A549 (cell line): ENCODE data around the gene MYLK3. TPM values are rescaled to one million over a fixed set of nuclear protein-coding genes. Genes with fewer than 3 reads are reported as not detected.

Experiments
- ATAC-seq, 2 experiments: fragments of 200-7000 bp in 1 of 2; fragments of >200 bp in 1 of 2; cut with Nextera tagmentation in 1 of 2; cut with Tn5 transposase in 1 of 2; 3 replicates each; pipeline versions ENCODE4 v1.8.0 to v1.9.1; 2018 to 2020; ENCODE audit warnings: mild to moderate bottlenecking in 1 of 2, moderate library complexity in 1 of 2
- CTCF ChIA-PET: fragments of 300-600 bp; sonication (Branson Sonifier 250); formaldehyde crosslinking; extraction: SDS; loops from one replicate; lab custom pipeline; 2021; ENCODE audit warnings: antibody characterized with exemption, inconsistent platforms; lab: Yijun Ruan, JAX
- POLR2A ChIA-PET: fragments of 350-600 bp; formaldehyde crosslinking; extraction: SDS; loops from one replicate; lab custom pipeline; 2021; ENCODE audit warnings: antibody characterized with exemption, inconsistent platforms; lab: Yijun Ruan, JAX
- DNase-seq, 2 experiments: peaks; one replicate each; pipeline versions ENCODE4 v3.0.0 to v3.0.0-alpha.2; 2011 to 2016; ENCODE audit warnings: low read depth in 1 of 2, low spot score in 1 of 2
- FAIRE-seq: peaks from 2 replicates; lab custom pipeline; 2011; peaks lifted over from hg19 to GRCh38; lab: Jason Lieb, UNC
- H3K27ac ChIP-seq, 2 experiments: fragments of >200 bp; sonication (Bioruptor Twin); formaldehyde crosslinking; 3 replicates each; pipeline ENCODE4 v1.5.1; 2016 to 2017
- H3K4me1 ChIP-seq: fragments of >200 bp; sonication (Bioruptor Twin); formaldehyde crosslinking; 3 replicates; pipeline ENCODE4 v1.6.1; 2016
- H3K4me2 ChIP-seq: fragments of >200 bp; sonication (Bioruptor Twin); formaldehyde crosslinking; 3 replicates; pipeline ENCODE4 v1.6.1; 2016
- H3K4me3 ChIP-seq: fragments of >200 bp; sonication (Bioruptor Twin); formaldehyde crosslinking; 3 replicates; pipeline ENCODE4 v1.5.1; 2016
- H3K9me3 ChIP-seq: fragments of >200 bp; sonication (Bioruptor Twin); formaldehyde crosslinking; 3 replicates; pipeline ENCODE4 v1.6.1; 2016
- ATOH8 ChIP-seq: fragments of 250-450 bp; sonication (Bioruptor Pico); IDR thresholded peaks from 2 replicates; pipeline ENCODE4 v1.5.0; 2020; ENCODE audit warnings: low read depth, mild to moderate bottlenecking, moderate library complexity
- CEBPB ChIP-seq, 2 experiments: fragments of >200 bp in 1 of 2; sonication (Bioruptor Twin) in 1 of 2; formaldehyde crosslinking in 1 of 2; IDR thresholded peaks; 2 replicates each; pipeline ENCODE4 v1.6.1; 2012 to 2016
- CTCF ChIP-seq: fragments of >200 bp; sonication (Bioruptor Twin); formaldehyde crosslinking; IDR thresholded peaks from 3 replicates; pipeline ENCODE4 v1.5.1; 2016
- E2F6 ChIP-seq: IDR thresholded peaks from 2 replicates; pipeline ENCODE4 v1.6.1; 2012; ENCODE audit warnings: low read depth, borderline replicate concordance
- FOSB ChIP-seq: fragments of 250-450 bp; sonication (Bioruptor Pico); IDR thresholded peaks from 2 replicates; pipeline ENCODE4 v1.5.0; 2020; ENCODE audit warnings: mild to moderate bottlenecking, moderate library complexity
- GATA3 ChIP-seq: IDR thresholded peaks from 2 replicates; pipeline ENCODE4 v1.6.1; 2012; ENCODE audit warnings: borderline replicate concordance
- HES2 ChIP-seq: fragments of >200 bp; sonication (Bioruptor Twin); formaldehyde crosslinking; IDR thresholded peaks from 2 replicates; pipeline ENCODE4 v1.6.1; 2016
- HMGXB4 ChIP-seq: fragments of 250-450 bp; sonication (Bioruptor Pico); IDR thresholded peaks from 2 replicates; pipeline ENCODE4 v1.5.0; 2021; ENCODE audit warnings: mild to moderate bottlenecking, moderate library complexity, borderline replicate concordance
- NFE2L2 ChIP-seq: fragments of 150-350 bp; conservative IDR thresholded peaks from 2 replicates; pipeline ENCODE4 v1.6.1; 2014; ENCODE audit warnings: low read length
- NPAS2 ChIP-seq: fragments of 250-450 bp; sonication (Bioruptor Pico); IDR thresholded peaks from 2 replicates; pipeline ENCODE4 v1.8.0; 2022; ENCODE audit warnings: mild to moderate bottlenecking, moderate library complexity, borderline replicate concordance
- RAD21 ChIP-seq, 2 experiments: fragments of >200 bp in 1 of 2; sonication (Bioruptor Twin) in 1 of 2; formaldehyde crosslinking in 1 of 2; IDR thresholded peaks in 1 of 2; conservative IDR thresholded peaks in 1 of 2; 2 replicates in 1 of 2; 3 replicates in 1 of 2; pipeline ENCODE4 v1.6.1; 2012 to 2018; ENCODE audit warnings: inconsistent platforms in 1 of 2
- RFX5 ChIP-seq: fragments of 450-650 bp; IDR thresholded peaks from 2 replicates; pipeline ENCODE4 v1.7.1; 2014; ENCODE audit warnings: antibody characterized with exemption, mild to moderate bottlenecking, moderate library complexity
- ZNF302 ChIP-seq: fragments of 250-450 bp; sonication (Bioruptor Pico); IDR thresholded peaks from 2 replicates; pipeline ENCODE4 v1.9.0; 2021; ENCODE audit warnings: inconsistent platforms, mild to moderate bottlenecking, moderate library complexity
- WGBS: methylation state at CpG from one replicate; pipeline ENCODE4 v1.1.6; 2017; ENCODE audit errors: missing lambda C conversion rate; 5-methylcytosine and 5-hydroxymethylcytosine counted together
- polyA plus RNA-seq, 4 experiments: library from polyadenylated mRNA; depleted of rRNA in 3 of 4; stranded (reverse); fragments of >200 nt; fragmentation: RNase III in 1 of 4; extraction: RNeasy Plus Mini Kit Qiagen cat#74134 plus additional on column Dnase treatment in 1 of 4; gene quantifications; 2 replicates in 3 of 4; 3 replicates in 1 of 4; pipeline ENCODE4 v1.2.3, GENCODE V29; 2011 to 2017

The MYLK3 gene
- polyA plus RNA-seq, 2 of the 4 experiments (the other 2 are of a cell fraction) = 0.05 to 0.16 TPM

GRCh38 chr16:46753015-46753414 is 4.9 kb upstream of the MYLK3 start:
- ChIA-PET POLR2A (no interaction called here), CTCF (no interaction called here)
- H3K4me2 ChIP-seq = no peak overlapping the region

GRCh38 chr16:46751381-46751780 is 3.2 kb upstream of the MYLK3 start:
- no peak overlapping the region for H3K4me3 ChIP-seq
- H3K27ac ChIP-seq = no peak overlapping the region
- no peak for DNase-seq
- no peak for ATAC-seq
- ChIA-PET POLR2A (no interaction called here), CTCF (interaction anchor here (0.6 to 0.9 kb wide), 2 partner anchors 20 to 50 kb away, joined by 3 read pairs; no protein-coding TSS in a partner anchor)
- no peaks in the 10 kb centered on the region for H3K9me3 ChIP-seq
- 74% methylated on average over 7 of the region's 7 CpGs for WGBS
- no peak for TF ChIP-seq HES2
- no peak for FAIRE-seq
- H3K4me1 ChIP-seq = no peaks in the 10 kb centered on the region
- H3K4me2 ChIP-seq = no peak overlapping the region

More at GRCh38 chr16:46753015-46753414, 4.9 kb upstream of the MYLK3 start:
- H3K4me3 ChIP-seq = no peak overlapping the region
- ATAC-seq (no peak), DNase-seq (no peak), FAIRE-seq (no peak)
- no peaks in the 10 kb centered on the region for H3K4me1 ChIP-seq
- 41% methylated on average over 5 of the region's 5 CpGs for WGBS
- H3K9me3 ChIP-seq = no peaks in the 10 kb centered on the region
- H3K27ac ChIP-seq = no peak overlapping the region
- TF ChIP-seq ZNF302 (CRISPR knock-in tag) = no peak
- TF ChIP-seq, all 56 proteins: peak for 0

GRCh38 chr16:46748775-46749705 is 896 bp upstream of the MYLK3 start:
- WGBS = 70% methylated on average over 16 of the region's 20 CpGs
- FAIRE-seq (no peak), ATAC-seq (0 out of 6 replicates have a peak, but pooled peaks of 1 of the 2 experiments have one; percentile 30), DNase-seq (no peak)
- no peaks in the 10 kb centered on the region for H3K9me3 ChIP-seq
- no peak overlapping the region for H3K27ac ChIP-seq
- no peak overlapping the region for H3K4me3 ChIP-seq
- no peaks in the 10 kb centered on the region for H3K4me1 ChIP-seq
- CTCF ChIA-PET = no interaction called here
- H3K4me2 ChIP-seq = no peak overlapping the region
- TF ChIP-seq NPAS2 (CRISPR knock-in tag) = no peak
- no peak for TF ChIP-seq RFX5
- TF ChIP-seq GATA3 = no peak
- TF ChIP-seq HMGXB4 = no peak
- TF ChIP-seq NFE2L2 = no peak
- TF ChIP-seq E2F6 = no peak
- no peak for TF ChIP-seq RAD21 (conservative IDR thresholded peaks at IDR 0.05 in 1 of 2, IDR thresholded peaks at IDR 0.05 in 1 of 2)
- TF ChIP-seq CTCF = no peak
- no peak for TF ChIP-seq ZNF302 (CRISPR knock-in tag)
- no peak for TF ChIP-seq CEBPB (IDR thresholded peaks at IDR 0.05)
- no peak for TF ChIP-seq FOSB (CRISPR knock-in tag)
- TF ChIP-seq ATOH8 = no peak
- TF ChIP-seq, all 56 proteins: peak for 0
- POLR2A ChIA-PET = no interaction called here
